ENCODE data around the gene ATP6V1F. TPM values are rescaled to one million over a fixed set of nuclear protein-coding genes. Genes with fewer than 3 reads are reported as not detected.

The ATP6V1F gene
- total RNA-seq, 1 donor from 2014 or later = 61.4 TPM

DNA sequence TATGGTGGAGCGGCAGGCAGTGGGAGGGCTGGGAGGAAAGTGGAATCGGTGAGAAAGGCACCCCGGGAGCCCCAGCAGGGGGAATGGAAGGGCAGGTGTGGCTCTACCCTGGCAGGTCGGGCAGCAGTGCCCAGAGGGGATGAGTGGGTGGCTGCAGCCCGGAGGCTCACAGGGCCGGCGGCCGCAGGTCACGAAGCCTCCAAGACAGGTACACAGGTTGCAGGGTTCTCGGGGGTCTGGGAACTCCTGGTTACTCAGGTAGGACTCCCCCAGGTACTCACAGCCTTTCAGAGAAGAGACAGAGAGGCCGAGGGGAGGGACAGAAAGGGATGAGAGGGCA lies 26.1 kb downstream of the ATP6V1F start:
- Histone ChIP-seq H3K9ac (no peak overlapping the region), H2AFZ (replicated peaks) (no peak overlapping the region), H3K79me2 (ENCODE audit: low read depth) (no peaks in the 10 kb centered on the region), H3K9me3 (ENCODE audit: low read depth) (no peaks in the 10 kb centered on the region), H3K27me3 (peaks cover 25% of the 10 kb centered on the region), H3K4me2 (no peak overlapping the region), H4K20me1 (ENCODE audit: low read depth) (no peaks in the 10 kb centered on the region), H3F3A (ENCODE audit: low read depth) (peaks cover 14% of the 10 kb centered on the region), H3K4me3 (no peak overlapping the region), H3K27ac (no peak overlapping the region), H3K4me1 (no peaks in the 10 kb centered on the region), H3K36me3 (no peaks in the 10 kb centered on the region)
- Mint-ChIP-seq H3K4me3 (no peak overlapping the region), H3K9me3 (no peaks in the 10 kb centered on the region), H3K36me3 (no peaks in the 10 kb centered on the region), H3K27me3 (ENCODE audit: insufficient read depth, low read depth) (peaks cover 13% of the 10 kb centered on the region), H3K27ac (no peak overlapping the region), H3K4me1 (peaks cover 6% of the 10 kb centered on the region)
- TF ChIP-seq EZH2phosphoT487 (IDR thresholded peaks at IDR 0.05) (no peak), EZH2 (IDR thresholded peaks at IDR 0.05) (no peak)
- TF ChIP-seq, protein P1, sequence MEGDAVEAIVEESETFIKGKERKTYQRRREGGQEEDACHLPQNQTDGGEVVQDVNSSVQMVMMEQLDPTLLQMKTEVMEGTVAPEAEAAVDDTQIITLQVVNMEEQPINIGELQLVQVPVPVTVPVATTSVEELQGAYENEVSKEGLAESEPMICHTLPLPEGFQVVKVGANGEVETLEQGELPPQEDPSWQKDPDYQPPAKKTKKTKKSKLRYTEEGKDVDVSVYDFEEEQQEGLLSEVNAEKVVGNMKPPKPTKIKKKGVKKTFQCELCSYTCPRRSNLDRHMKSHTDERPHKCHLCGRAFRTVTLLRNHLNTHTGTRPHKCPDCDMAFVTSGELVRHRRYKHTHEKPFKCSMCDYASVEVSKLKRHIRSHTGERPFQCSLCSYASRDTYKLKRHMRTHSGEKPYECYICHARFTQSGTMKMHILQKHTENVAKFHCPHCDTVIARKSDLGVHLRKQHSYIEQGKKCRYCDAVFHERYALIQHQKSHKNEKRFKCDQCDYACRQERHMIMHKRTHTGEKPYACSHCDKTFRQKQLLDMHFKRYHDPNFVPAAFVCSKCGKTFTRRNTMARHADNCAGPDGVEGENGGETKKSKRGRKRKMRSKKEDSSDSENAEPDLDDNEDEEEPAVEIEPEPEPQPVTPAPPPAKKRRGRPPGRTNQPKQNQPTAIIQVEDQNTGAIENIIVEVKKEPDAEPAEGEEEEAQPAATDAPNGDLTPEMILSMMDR (IDR thresholded peaks at IDR 0.05) = no peak
- DNase-seq (ENCODE audit: low spot score) = no peak

DNA sequence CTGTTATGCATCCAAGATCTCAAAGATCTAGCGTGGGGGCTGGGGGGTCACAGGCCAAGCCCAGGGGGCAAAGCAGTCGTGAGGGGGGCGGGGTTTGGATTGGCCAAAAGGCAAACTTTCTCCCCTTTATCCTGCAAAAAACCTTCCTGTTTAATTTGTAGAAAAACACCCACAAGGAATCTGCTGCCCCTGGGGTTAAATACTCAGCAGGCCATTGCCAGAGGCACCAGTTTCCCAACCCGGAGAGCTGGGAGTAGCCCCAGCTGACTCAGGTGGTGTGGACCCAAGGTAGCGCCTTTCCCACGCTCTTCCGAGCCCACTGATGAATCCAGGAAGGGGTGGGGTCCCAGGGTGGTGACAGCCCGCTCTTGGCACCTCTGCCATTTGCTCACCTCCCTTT lies 26.5 kb downstream of the ATP6V1F start:
- Histone ChIP-seq H3K4me1 (no peaks in the 10 kb centered on the region), H2AFZ (replicated peaks) (no peak overlapping the region), H3K79me2 (ENCODE audit: low read depth) (no peaks in the 10 kb centered on the region), H3F3A (ENCODE audit: low read depth) (peaks cover 14% of the 10 kb centered on the region), H3K27ac (no peak overlapping the region), H3K4me3 (no peak overlapping the region), H3K4me2 (no peak overlapping the region), H4K20me1 (ENCODE audit: low read depth) (no peaks in the 10 kb centered on the region), H3K9ac (no peak overlapping the region), H3K9me3 (ENCODE audit: low read depth) (no peaks in the 10 kb centered on the region), H3K36me3 (no peaks in the 10 kb centered on the region), H3K27me3 (peaks cover 25% of the 10 kb centered on the region)
- DNase-seq (ENCODE audit: low spot score) = no peak
- Mint-ChIP-seq H3K27me3 (ENCODE audit: insufficient read depth, low read depth) (peaks cover 13% of the 10 kb centered on the region), H3K36me3 (no peaks in the 10 kb centered on the region), H3K4me1 (peaks cover 5% of the 10 kb centered on the region), H3K4me3 (no peak overlapping the region), H3K9me3 (no peaks in the 10 kb centered on the region), H3K27ac (no peak overlapping the region)
- TF ChIP-seq, protein P1 (IDR thresholded peaks at IDR 0.05) = no peak
- TF ChIP-seq EZH2phosphoT487 (IDR thresholded peaks at IDR 0.05) (no peak), EZH2 (IDR thresholded peaks at IDR 0.05) (no peak)

DNA sequence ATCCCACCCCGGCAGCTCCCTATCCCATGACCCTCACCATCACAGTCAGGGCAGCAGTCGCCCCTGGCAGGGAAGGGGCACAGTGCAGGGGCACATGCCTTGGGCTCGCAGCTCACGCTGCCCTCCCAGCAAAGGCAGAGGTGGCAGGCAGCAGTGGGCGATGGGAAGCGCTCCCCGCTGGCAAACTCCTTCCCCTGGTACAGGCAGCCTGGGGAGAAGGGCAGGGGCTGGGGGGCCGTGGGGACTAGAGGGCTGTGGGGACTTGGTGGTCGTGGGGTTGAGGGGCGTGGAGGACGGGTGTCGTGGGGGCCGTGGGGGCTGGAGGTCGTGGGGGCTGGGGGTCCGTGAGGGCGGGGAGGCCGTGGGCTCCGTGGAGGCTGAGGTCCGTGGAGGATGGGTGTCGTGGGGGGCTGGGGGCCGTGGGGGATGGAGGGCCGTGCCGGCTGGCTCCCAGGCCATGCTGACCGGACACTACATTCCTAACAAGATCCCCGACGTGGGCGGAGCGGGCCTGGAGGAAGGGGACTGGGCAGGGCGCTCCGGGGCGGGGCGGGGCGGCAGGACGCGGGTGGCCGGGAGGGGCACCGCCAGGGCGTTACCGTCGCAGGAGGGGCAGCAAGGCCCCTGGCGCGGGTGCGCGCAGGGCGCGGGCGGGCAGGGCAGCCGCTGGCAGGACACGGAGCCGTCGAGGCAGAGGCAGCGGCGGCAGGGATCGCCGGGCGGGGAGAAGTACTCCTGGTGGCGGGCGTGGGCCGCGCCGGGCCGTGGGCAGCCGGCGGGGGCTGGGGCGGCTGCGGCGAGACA lies 27.9 kb downstream of the ATP6V1F start:
- TF ChIP-seq, protein P1 (IDR thresholded peaks at IDR 0.05) = no peak
- TF ChIP-seq EZH2phosphoT487 (IDR thresholded peaks at IDR 0.05) = peak; percentile 24
- no peak for TF ChIP-seq EZH2 (IDR thresholded peaks at IDR 0.05)
- peak; percentile 75 for DNase-seq (ENCODE audit: low spot score)

More for the DNA sequence above, 27.9 kb downstream of the ATP6V1F start:
- Histone ChIP-seq H3K4me1 (no peaks in the 10 kb centered on the region), H3K4me3 (peak overlapping the region; percentile 38), H3K36me3 (no peaks in the 10 kb centered on the region), H3K27me3 (peaks cover 25% of the 10 kb centered on the region), H2AFZ (replicated peaks) (peak overlapping the region; percentile 47), H3K9ac (no peak overlapping the region), H3K9me3 (ENCODE audit: low read depth) (no peaks in the 10 kb centered on the region), H4K20me1 (ENCODE audit: low read depth) (no peaks in the 10 kb centered on the region), H3F3A (ENCODE audit: low read depth) (peaks cover 14% of the 10 kb centered on the region), H3K4me2 (peak overlapping the region; percentile 72), H3K27ac (no peak overlapping the region), H3K79me2 (ENCODE audit: low read depth) (no peaks in the 10 kb centered on the region)
- no peaks in the 10 kb centered on the region for H3K36me3 Mint-ChIP-seq
- H3K4me3 Mint-ChIP-seq = no peak overlapping the region
- H3K9me3 Mint-ChIP-seq = no peaks in the 10 kb centered on the region
- H3K4me1 Mint-ChIP-seq = peaks cover 2% of the 10 kb centered on the region
- H3K27ac Mint-ChIP-seq = no peak overlapping the region
- peaks cover 14% of the 10 kb centered on the region for H3K27me3 Mint-ChIP-seq (ENCODE audit: insufficient read depth, low read depth)
